WERI-Rb-1 (cell line): ENCODE data around the gene ATRN.

Experiments used
- DNase-seq: peaks from one replicate; pipeline ENCODE4 v3.0.0-alpha.2; 2020
- H3K27ac ChIP-seq: fragments of 250-450 bp; sonication (Bioruptor Pico); 2 replicates; pipeline ENCODE4 v1.5.1; 2020; ENCODE audit warnings: mild to moderate bottlenecking, moderate library complexity
- H3K27me3 ChIP-seq: fragments of 250-450 bp; sonication (Bioruptor Pico); 2 replicates; pipeline ENCODE4 v1.5.1; 2021; ENCODE audit warnings: mild to moderate bottlenecking, low read depth, moderate library complexity; ENCODE audit not compliant: insufficient read depth, severe bottlenecking
- H3K36me3 ChIP-seq: fragments of 250-450 bp; sonication (Bioruptor Pico); 2 replicates; pipeline ENCODE4 v1.5.1; 2020; ENCODE audit warnings: mild to moderate bottlenecking, moderate library complexity
- H3K4me3 ChIP-seq: 2 replicates; pipeline ENCODE4 v1.5.1; 2011; ENCODE audit warnings: low read depth, mild to moderate bottlenecking, control low read depth, low read length
- H3K9me3 ChIP-seq: fragments of 250-450 bp; sonication (Bioruptor Pico); 2 replicates; pipeline ENCODE4 v1.5.1; 2021; ENCODE audit warnings: mild to moderate bottlenecking, moderate library complexity; ENCODE audit not compliant: severe bottlenecking
- TF ChIP-seq, protein P1 (sequence below): IDR thresholded peaks from 2 replicates; pipeline ENCODE4 v1.5.1; 2011; ENCODE audit warnings: low read depth, mild to moderate bottlenecking, control low read depth, inconsistent platforms, low read length

Gene ATRN

DNA sequence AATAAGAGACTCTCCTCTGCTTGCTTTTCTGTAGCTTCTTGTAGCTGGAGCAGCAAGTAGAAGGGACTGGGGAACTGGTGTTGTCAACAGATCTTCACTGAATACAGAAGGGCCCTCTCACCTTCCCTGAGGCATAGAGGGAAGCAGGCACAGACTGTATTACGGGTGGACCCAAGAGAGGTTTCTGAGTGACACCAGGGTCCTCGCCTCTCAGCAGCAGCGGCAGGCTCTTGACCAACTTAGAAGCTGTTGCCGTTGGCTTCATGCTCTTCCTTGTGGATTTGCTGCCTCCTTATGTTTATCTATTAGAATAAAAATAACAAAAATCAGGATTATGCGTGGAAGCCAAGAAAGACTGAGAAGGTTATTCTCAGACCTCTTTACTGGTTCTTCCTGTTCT is 160.7 kb downstream of the ATRN start:
- Histone ChIP-seq H3K36me3 (no peaks in the 10 kb centered on the region), H3K27ac (no peak overlapping the region), H3K4me3 (no peak overlapping the region), H3K27me3 (no peaks in the 10 kb centered on the region), H3K9me3 (no peaks in the 10 kb centered on the region)
- TF ChIP-seq, protein P1, sequence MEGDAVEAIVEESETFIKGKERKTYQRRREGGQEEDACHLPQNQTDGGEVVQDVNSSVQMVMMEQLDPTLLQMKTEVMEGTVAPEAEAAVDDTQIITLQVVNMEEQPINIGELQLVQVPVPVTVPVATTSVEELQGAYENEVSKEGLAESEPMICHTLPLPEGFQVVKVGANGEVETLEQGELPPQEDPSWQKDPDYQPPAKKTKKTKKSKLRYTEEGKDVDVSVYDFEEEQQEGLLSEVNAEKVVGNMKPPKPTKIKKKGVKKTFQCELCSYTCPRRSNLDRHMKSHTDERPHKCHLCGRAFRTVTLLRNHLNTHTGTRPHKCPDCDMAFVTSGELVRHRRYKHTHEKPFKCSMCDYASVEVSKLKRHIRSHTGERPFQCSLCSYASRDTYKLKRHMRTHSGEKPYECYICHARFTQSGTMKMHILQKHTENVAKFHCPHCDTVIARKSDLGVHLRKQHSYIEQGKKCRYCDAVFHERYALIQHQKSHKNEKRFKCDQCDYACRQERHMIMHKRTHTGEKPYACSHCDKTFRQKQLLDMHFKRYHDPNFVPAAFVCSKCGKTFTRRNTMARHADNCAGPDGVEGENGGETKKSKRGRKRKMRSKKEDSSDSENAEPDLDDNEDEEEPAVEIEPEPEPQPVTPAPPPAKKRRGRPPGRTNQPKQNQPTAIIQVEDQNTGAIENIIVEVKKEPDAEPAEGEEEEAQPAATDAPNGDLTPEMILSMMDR = no peak
- no peak for DNase-seq

DNA sequence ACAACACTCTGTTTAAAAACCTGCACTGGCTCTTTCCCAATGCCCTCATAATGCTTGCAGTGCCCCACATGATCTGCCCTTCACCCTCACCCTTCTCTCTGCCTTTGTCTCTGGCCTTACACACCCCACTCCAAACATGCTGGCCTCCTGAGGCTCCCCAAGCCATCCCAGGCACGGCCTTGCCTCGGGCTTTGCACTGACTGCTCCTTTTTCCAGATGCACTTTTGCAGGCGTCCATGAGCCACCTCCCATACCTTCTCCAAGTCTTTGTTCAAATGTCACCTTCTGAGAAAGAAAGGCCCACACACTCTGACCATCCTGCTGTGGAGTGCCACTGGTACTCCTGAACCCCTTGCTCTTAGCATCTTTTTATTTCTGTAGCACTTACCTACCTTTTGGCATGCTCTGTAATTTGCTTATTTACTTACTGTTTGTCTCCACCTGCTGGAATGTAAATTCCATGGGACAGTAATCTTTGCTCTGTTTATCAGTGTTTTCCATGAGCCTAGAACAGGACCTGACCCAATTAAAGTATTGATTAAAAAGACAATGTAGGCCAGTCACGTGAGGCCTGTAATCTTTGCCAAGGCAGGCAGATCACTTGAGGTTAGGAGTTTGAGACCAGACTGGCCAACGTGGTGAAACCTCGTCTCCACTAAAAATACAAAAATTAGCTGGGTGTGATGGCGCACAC is 161.6 kb downstream of the ATRN start:
- DNase-seq = no peak
- TF ChIP-seq, protein P1 = no peak

DNA sequence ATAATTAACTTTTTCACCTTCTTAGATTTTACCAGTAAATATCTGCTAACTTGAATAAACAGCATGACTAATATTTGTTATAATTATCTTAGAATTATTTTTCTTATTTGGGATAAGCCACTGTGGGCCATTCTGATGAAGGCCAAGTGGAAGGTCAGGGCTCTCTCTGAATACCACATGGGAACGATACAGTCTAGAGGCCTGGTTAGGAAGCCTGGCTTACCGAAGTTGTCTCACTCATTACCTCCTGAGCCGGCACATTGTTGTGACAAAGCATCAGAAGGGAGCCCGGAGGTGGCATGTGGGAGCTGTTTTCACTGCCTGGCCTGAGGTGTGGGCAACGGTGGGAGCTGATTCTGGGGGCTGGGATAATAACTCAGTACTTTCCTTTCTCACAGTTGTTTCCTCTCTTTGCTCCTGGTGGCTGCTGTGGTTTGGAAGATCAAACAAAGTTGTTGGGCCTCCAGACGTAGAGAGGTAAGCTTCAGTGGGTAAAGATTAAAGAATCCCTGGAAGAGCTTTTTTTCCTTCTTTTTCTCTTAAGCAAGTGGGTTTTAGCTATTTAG is 163.2 kb downstream of the ATRN start:
- no peaks in the 10 kb centered on the region for H3K36me3 ChIP-seq
- H3K27ac ChIP-seq = no peak overlapping the region
- TF ChIP-seq, protein P1 = no peak
- no peaks in the 10 kb centered on the region for H3K9me3 ChIP-seq
- no peak overlapping the region for H3K4me3 ChIP-seq
- no peak for DNase-seq
- no peaks in the 10 kb centered on the region for H3K27me3 ChIP-seq

More for the DNA sequence above, 161.6 kb downstream of the ATRN start:
- H3K4me3 ChIP-seq = no peak overlapping the region
- H3K27ac ChIP-seq = no peak overlapping the region
- no peaks in the 10 kb centered on the region for H3K27me3 ChIP-seq
- no peaks in the 10 kb centered on the region for H3K9me3 ChIP-seq
- H3K36me3 ChIP-seq = no peaks in the 10 kb centered on the region

DNA sequence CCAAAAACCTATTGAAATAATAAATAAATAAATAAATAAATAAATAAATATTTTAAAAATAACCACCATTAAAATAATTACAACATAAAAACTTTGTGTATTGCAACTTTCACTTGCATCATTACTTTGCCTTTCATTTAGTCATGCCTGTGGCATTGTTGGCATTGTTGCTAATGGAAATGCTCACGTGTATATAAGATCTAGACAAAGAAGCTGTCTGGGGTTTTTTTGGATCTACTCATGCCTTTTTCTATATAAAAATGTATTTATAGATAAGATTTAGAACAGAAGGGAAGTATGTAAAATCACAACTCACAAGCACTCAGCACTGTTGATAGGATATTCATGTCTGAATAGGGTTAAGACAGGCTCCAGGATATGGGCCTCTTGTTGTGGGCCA is 164.5 kb downstream of the ATRN start:
- no peak overlapping the region for H3K27ac ChIP-seq
- no peaks in the 10 kb centered on the region; the same call in 1 of the 2 replicates for H3K36me3 ChIP-seq
- H3K9me3 ChIP-seq = no peaks in the 10 kb centered on the region
- H3K27me3 ChIP-seq = no peaks in the 10 kb centered on the region
- DNase-seq = no peak
- no peak overlapping the region for H3K4me3 ChIP-seq
- TF ChIP-seq, protein P1 = no peak

DNA sequence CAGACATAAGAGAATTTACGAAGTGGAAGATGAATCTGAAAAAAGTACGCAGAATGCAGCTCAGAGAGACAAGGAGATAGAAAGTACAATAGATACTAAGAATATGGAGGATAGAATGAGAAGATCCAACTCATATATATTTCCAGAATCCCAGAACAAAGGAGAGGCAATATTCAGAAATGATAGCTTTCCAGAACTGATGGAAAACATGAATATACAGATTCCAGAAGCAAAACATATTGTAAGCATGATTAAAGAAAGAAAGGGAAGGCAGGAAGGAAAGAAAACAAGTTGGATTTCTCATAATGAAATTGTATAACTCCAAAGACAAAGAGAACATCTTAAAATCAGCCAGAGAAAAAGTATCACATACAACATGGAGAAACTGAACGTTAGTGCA is 169.4 kb downstream of the ATRN start:
- no peak for DNase-seq
- no peak overlapping the region for H3K27ac ChIP-seq
- H3K36me3 ChIP-seq = no peaks in the 10 kb centered on the region; the same call in 1 of the 2 replicates
- TF ChIP-seq, protein P1 = no peak
- H3K9me3 ChIP-seq = no peaks in the 10 kb centered on the region
- H3K4me3 ChIP-seq = no peak overlapping the region
- H3K27me3 ChIP-seq = no peaks in the 10 kb centered on the region
